HG02759 (cell line): ENCODE measurements around the gene SLC46A2.

ENCODE experiments used
- ATAC-seq: cut with Tn5 transposase; IDR thresholded peaks from one replicate; pipeline ENCODE4 v1.9.1; 2021; ENCODE audit warnings: mild to moderate bottlenecking, moderate library complexity; ENCODE audit not compliant: unreplicated experiment

SLC46A2 gene

GRCh38 chr9:112890106-112891081, at the start of gene SLC46A2:
SLC46A2 (minus strand) TSS chr9:112890876; CDS start chr9:112890681, 195 bp downstream.
- no peak for ATAC-seq

GRCh38 chr9:112939418-112939817, 48.7 kb upstream of the SLC46A2 start:
- ATAC-seq = no peak

- no peak for ATAC-seq
Measured at GRCh38 chr9:112933696-112934095, 43.0 kb upstream of the SLC46A2 start.

GRCh38 chr9:112925058-112925641, 34.5 kb upstream of the SLC46A2 start:
- ATAC-seq = no peak

GRCh38 chr9:112921549-112921948, 30.9 kb upstream of the SLC46A2 start:
- peak; percentile 40 for ATAC-seq

- ATAC-seq = no peak
Measured at GRCh38 chr9:112917987-112918362, 27.3 kb upstream of the SLC46A2 start.

GRCh38 chr9:112917047-112917986, 26.6 kb upstream of the SLC46A2 start:
- no peak for ATAC-seq

GRCh38 chr9:112914524-112914923, 23.8 kb upstream of the SLC46A2 start:
- no peak for ATAC-seq

GRCh38 chr9:112913326-112913725, 22.6 kb upstream of the SLC46A2 start:
- ATAC-seq = no peak

GRCh38 chr9:112912636-112913035, 22.0 kb upstream of the SLC46A2 start:
- no peak for ATAC-seq

GRCh38 chr9:112911736-112912135, 21.1 kb upstream of the SLC46A2 start:
- no peak for ATAC-seq

GRCh38 chr9:112905084-112905483, 14.4 kb upstream of the SLC46A2 start:
- no peak for ATAC-seq

- no peak for ATAC-seq
Measured at GRCh38 chr9:112900901-112901300, 10.2 kb upstream of the SLC46A2 start.

GRCh38 chr9:112900488-112900887, 9.8 kb upstream of the SLC46A2 start:
- no peak for ATAC-seq

- no peak for ATAC-seq
Measured at GRCh38 chr9:112898872-112899311, 8.2 kb upstream of the SLC46A2 start.

- no peak for ATAC-seq
Measured at GRCh38 chr9:112896131-112896530, 5.5 kb upstream of the SLC46A2 start.

GRCh38 chr9:112894699-112895098, 4.0 kb upstream of the SLC46A2 start:
- no peak for ATAC-seq

GRCh38 chr9:112894041-112894440, 3.4 kb upstream of the SLC46A2 start:
- no peak for ATAC-seq

- no peak for ATAC-seq
Measured at GRCh38 chr9:112892981-112893380, 2.3 kb upstream of the SLC46A2 start.

GRCh38 chr9:112891521-112891920, 845 bp upstream of the SLC46A2 start:
- no peak for ATAC-seq

GRCh38 chr9:112887381-112887780, 3.3 kb downstream of the SLC46A2 start:
- no peak for ATAC-seq
